GM12878 (cell line): ENCODE data around the gene CRISP2. TPM values are rescaled to one million over a fixed set of nuclear protein-coding genes. Genes with fewer than 3 reads are reported as not detected.

Experiments used
- ATAC-seq: fragments of 200-7000 bp; cut with Tn5 transposase; 3 replicates; pipeline ENCODE4 v1.9.1; 2020; ENCODE audit warnings: mild to moderate bottlenecking, moderate library complexity
- BruUV-seq: library from RNA; stranded (reverse); fragments of 400-500 nt; replicated peaks from 2 replicates; lab custom pipeline; 2021; lab: Mats Ljungman, UMichigan
- CTCF ChIA-PET: fragments of 300-600 bp; sonication (Branson Sonifier 250); formaldehyde crosslinking; extraction: SDS; loops from one replicate; lab custom pipeline; 2021; ENCODE audit warnings: inconsistent platforms; lab: Yijun Ruan, JAX
- POLR2A ChIA-PET: fragments of 350-600 bp; formaldehyde crosslinking; extraction: SDS; loops from one replicate; lab custom pipeline; 2021; ENCODE audit warnings: inconsistent platforms; lab: Charles Lee
- RAD21 ChIA-PET: fragments of 300-600 bp; sonication (Branson Sonifier 250); formaldehyde crosslinking; loops from one replicate; lab custom pipeline; 2023; ENCODE audit warnings: antibody characterized with exemption; ENCODE audit not compliant: unreplicated experiment; lab: Charles Lee
- SMC1A ChIA-PET: fragments of 300-600 bp; sonication (Branson Sonifier 250); formaldehyde crosslinking; loops from one replicate; lab custom pipeline; 2023; ENCODE audit not compliant: unreplicated experiment, uncharacterized antibody; lab: Charles Lee
- DNase-seq: peaks from one replicate; pipeline ENCODE4 v3.0.0-alpha.2; 2011; ENCODE audit warnings: low read depth, low spot score
- FAIRE-seq: peaks from 3 replicates; lab custom pipeline; 2011; peaks lifted over from hg19 to GRCh38; lab: Jason Lieb, UNC
- H2AFZ ChIP-seq: 2 replicates; pipeline ENCODE4 v1.6.0; 2011; ENCODE audit warnings: low read depth, low read length, control low read depth; ENCODE audit not compliant: control insufficient read depth
- H3K27ac ChIP-seq: 2 replicates; pipeline ENCODE4 v1.5.1; 2011; ENCODE audit warnings: control low read depth; ENCODE audit not compliant: control insufficient read depth, insufficient read depth
- H3K27me3 ChIP-seq, 2 experiments: replicated peaks in 1 of 2; 2 replicates each; pipeline versions ENCODE4 v1.6.0 to v1.6.1; 2011; ENCODE audit warnings: low read length in 1 of 2; ENCODE audit not compliant: control insufficient read depth in 2 of 2, insufficient read depth in 2 of 2
- H3K36me3 ChIP-seq, 2 experiments: 2 replicates each; pipeline ENCODE4 v1.5.1; 2011; ENCODE audit warnings: low read length in 1 of 2; ENCODE audit not compliant: control insufficient read depth in 2 of 2, insufficient read depth in 2 of 2
- H3K4me1 ChIP-seq: 2 replicates; pipeline ENCODE4 v1.6.1; 2011; ENCODE audit warnings: mild to moderate bottlenecking, low read length, moderate library complexity, mixed read lengths; ENCODE audit not compliant: control insufficient read depth, insufficient read depth
- H3K4me2 ChIP-seq: 2 replicates; pipeline ENCODE4 v1.6.0; 2011; ENCODE audit warnings: control low read depth; ENCODE audit not compliant: control insufficient read depth, insufficient read depth
- H3K4me3 ChIP-seq: fragments of 200-600 bp; sonication (generic); 2 replicates; pipeline ENCODE4 v1.5.1; 2016
- H3K79me2 ChIP-seq: 2 replicates; pipeline ENCODE4 v1.6.0; 2011; ENCODE audit warnings: low read length; ENCODE audit not compliant: control insufficient read depth, insufficient read depth
- H3K9ac ChIP-seq: 2 replicates; pipeline ENCODE4 v1.8.0; 2011; ENCODE audit warnings: low read length, control low read depth, mixed read lengths; ENCODE audit not compliant: control insufficient read depth, insufficient read depth
- H3K9me3 ChIP-seq: replicated peaks from 3 replicates; pipeline ENCODE4 v1.5.1; 2011; ENCODE audit warnings: mild to moderate bottlenecking, low read length; ENCODE audit not compliant: control insufficient read depth, insufficient read depth
- H4K20me1 ChIP-seq: 2 replicates; pipeline ENCODE4 v1.6.0; 2011; ENCODE audit not compliant: control insufficient read depth, insufficient read depth
- BHLHE40 ChIP-seq, 2 experiments: fragments of 450-650 bp in 1 of 2; IDR thresholded peaks; 2 replicates each; pipeline ENCODE4 v1.6.1; 2011 to 2017; ENCODE audit warnings: low read depth in 2 of 2, borderline replicate concordance in 1 of 2, improper control_type of control experiment in 1 of 2, low read length in 1 of 2, mild to moderate bottlenecking in 1 of 2
- EED ChIP-seq: sonication (generic); IDR thresholded peaks from 2 replicates; pipeline ENCODE4 v1.6.1; 2016; ENCODE audit warnings: antibody characterized with exemption, low read depth
- HDAC6 ChIP-seq: fragments of 200-600 bp; sonication (generic); IDR thresholded peaks from one replicate; pipeline ENCODE4 v1.8.0; 2017; ENCODE audit warnings: antibody characterized with exemption; ENCODE audit not compliant: unreplicated experiment
- HDGF ChIP-seq: fragments of 450-650 bp; IDR thresholded peaks from 2 replicates; pipeline ENCODE4 v1.6.1; 2016; ENCODE audit warnings: antibody characterized with exemption
- MEF2A ChIP-seq: IDR thresholded peaks from 2 replicates; pipeline ENCODE4 v1.6.1; 2011; ENCODE audit warnings: low read depth, mild to moderate bottlenecking, low read length, moderate library complexity; ENCODE audit not compliant: insufficient read depth
- MXI1 ChIP-seq: fragments of 150-350 bp; IDR thresholded peaks from 2 replicates; pipeline ENCODE4 v1.6.1; 2011; ENCODE audit warnings: low read depth, mild to moderate bottlenecking, inconsistent platforms, low read length, improper control_type of control experiment
- MYB ChIP-seq: fragments of 150-350 bp; IDR thresholded peaks from 2 replicates; pipeline ENCODE4 v1.6.1; 2014; ENCODE audit warnings: mild to moderate bottlenecking, low read depth, low read length, borderline replicate concordance
- NKRF ChIP-seq: fragments of 450-650 bp; conservative IDR thresholded peaks from 2 replicates; pipeline ENCODE4 v1.6.1; 2017; ENCODE audit warnings: mild to moderate bottlenecking, moderate library complexity
- PRDM15 ChIP-seq: fragments of 450-650 bp; formaldehyde crosslinking; IDR thresholded peaks from 2 replicates; pipeline ENCODE4 v1.4.0; 2020; ENCODE audit warnings: mild to moderate bottlenecking, moderate library complexity
- RB1 ChIP-seq: fragments of 450-650 bp; formaldehyde crosslinking; IDR thresholded peaks from 2 replicates; pipeline ENCODE4 v1.6.1; 2017; ENCODE audit warnings: mild to moderate bottlenecking, borderline replicate concordance
- RUNX3 ChIP-seq: IDR thresholded peaks from 2 replicates; pipeline ENCODE4 v1.6.1; 2012; ENCODE audit warnings: low read length, inconsistent platforms
- TARDBP ChIP-seq: IDR thresholded peaks from 2 replicates; pipeline ENCODE4 v1.6.1; 2016; ENCODE audit warnings: borderline replicate concordance
- USF2 ChIP-seq: IDR thresholded peaks from 2 replicates; pipeline ENCODE4 v1.6.1; 2011; ENCODE audit warnings: low read depth, low read length, improper control_type of control experiment, borderline replicate concordance
- ZNF384 ChIP-seq: IDR thresholded peaks from 2 replicates; pipeline ENCODE4 v1.6.1; 2012; ENCODE audit warnings: low read depth, mild to moderate bottlenecking, low read length, improper control_type of control experiment, borderline replicate concordance
- ZSCAN29 ChIP-seq: fragments of 450-650 bp; IDR thresholded peaks from 2 replicates; pipeline ENCODE4 v1.6.1; 2017; ENCODE audit warnings: mild to moderate bottlenecking, moderate library complexity
- WGBS: methylation state at CpG from one replicate; pipeline ENCODE4 v1.1.6; 2016; ENCODE audit warnings: low lambda C conversion rate; ENCODE audit not compliant: insufficient replicate concordance, insufficient coverage; ENCODE audit errors: missing lambda C conversion rate; 5-methylcytosine and 5-hydroxymethylcytosine counted together
- in situ Hi-C: fragments of 300-500 bp; cut with MboI; formaldehyde crosslinking; loops from 9 replicates; pipeline ENCODE4 v1.14.3; 2018; ENCODE audit warnings: mixed read lengths
- intact Hi-C: fragments of 100-400 bp; cut with micrococcal nuclease; formaldehyde crosslinking; loops from one replicate; pipeline ENCODE4 v1.14.2; 2022; ENCODE audit not compliant: unreplicated experiment
- polyA plus RNA-seq, 11 experiments: library from polyadenylated mRNA; depleted of rRNA in 4 of 11; unstranded in 6 of 11; stranded (reverse) in 5 of 11; fragments of >200 nt; fragmentation: Nextera tagmentation in 4 of 11; fragmentation: Illumina TruSeq in 1 of 11; extraction: Ambion mirVana in 4 of 11; extraction: Trizol in 1 of 11; gene quantifications; 1 replicate in 1 of 11; 2 replicates in 10 of 11; pipeline versions ENCODE4 v1.2.1 to v1.2.3, GENCODE V29; 2011 to 2016; ENCODE audit warnings: inconsistent platforms in 2 of 11, missing spikeins in 2 of 11, low read depth in 1 of 11
- total RNA-seq, 4 experiments: library from RNA; depleted of rRNA in 3 of 4; stranded (reverse); fragments of >200 nt in 3 of 4; fragmentation: Illumina TruSeq in 1 of 4; extraction: Trizol in 1 of 4; gene quantifications; 2 replicates each; pipeline versions ENCODE4 v1.2.1 to v1.2.3, GENCODE V29; 2013 to 2021

Gene CRISP2
- total and polyA plus RNA-seq, 10 of the 15 experiments (the other 5 are each of a cell fraction or from before 2014, with no cell fraction given): not detected

- TF ChIP-seq PRDM15: no peak
- TF ChIP-seq MYB: no peak
Observed at GRCh38 chr6:49646942-49647341, 66.4 kb downstream of the CRISP2 start (continued).

DNA sequence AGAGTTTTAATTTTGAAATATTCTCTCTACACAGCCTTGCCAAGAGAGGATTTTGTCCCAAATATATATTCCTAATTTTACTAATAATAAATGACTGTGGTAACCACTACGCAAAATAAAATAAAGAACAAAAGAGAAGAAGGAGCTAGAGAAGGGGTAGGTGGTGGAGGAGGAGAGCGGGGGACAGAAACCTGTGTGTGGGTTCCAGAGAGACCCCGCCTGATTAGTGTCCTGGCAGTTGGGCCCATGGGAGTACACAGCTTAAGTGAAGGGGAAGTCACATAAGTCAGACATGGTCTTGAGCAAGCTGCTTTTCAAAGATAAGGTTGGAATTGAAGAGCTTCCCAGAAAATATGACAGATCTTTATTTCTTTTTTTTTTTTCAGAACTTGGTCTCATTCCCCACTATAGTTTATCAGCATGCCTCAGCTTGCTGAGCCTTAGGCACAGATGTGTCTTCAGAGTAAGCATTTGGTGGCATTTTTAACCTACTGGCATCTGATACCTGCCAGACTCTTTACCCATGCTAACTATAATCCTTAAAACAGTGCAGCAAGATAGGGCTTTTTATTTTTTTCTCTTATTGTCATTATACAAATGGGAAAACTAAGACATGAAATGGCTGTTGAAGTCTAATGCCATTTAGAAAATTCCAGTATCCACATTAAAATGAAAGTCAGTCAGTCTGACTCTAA lies 67.1 kb downstream of the CRISP2 start:
- H3K9ac ChIP-seq: no peak overlapping the region
- SMC1A ChIA-PET: no interaction called here
- in situ Hi-C loops: no loop called here
- TF ChIP-seq MEF2A (no peak), HDGF (no peak), TARDBP (no peak), NKRF (no peak), ZSCAN29 (no peak), RB1 (no peak), RUNX3 (no peak), USF2 (no peak), ZNF384 (no peak), HDAC6 (no peak), MXI1 (no peak), BHLHE40 (IDR thresholded peaks at IDR 0.05; ENCODE audit: borderline replicate concordance in 1 of 2, low read depth in 2 of 2, low read length in 1 of 2) (no peak), EED (no peak)

More for the DNA sequence above, 67.1 kb downstream of the CRISP2 start:
- FAIRE-seq: no peak
- H3K4me3 ChIP-seq: no peak overlapping the region
- no TSS peak for BruUV-seq
- no peak for ATAC-seq
- ChIA-PET RAD21 (no interaction called here), POLR2A (no interaction called here), CTCF (no interaction called here)
- H3K27ac ChIP-seq: no peak overlapping the region
- H3K9me3 ChIP-seq: no peaks in the 10 kb centered on the region
- H3K4me2 ChIP-seq: no peak overlapping the region
- DNase-seq: no peak
- H3K4me1 ChIP-seq: no peaks in the 10 kb centered on the region
- H3K36me3 ChIP-seq: no peaks in the 10 kb centered on the region
- no peaks in the 10 kb centered on the region for H4K20me1 ChIP-seq
- no peak overlapping the region for H2AFZ ChIP-seq
- H3K79me2 ChIP-seq: no peaks in the 10 kb centered on the region
- no peaks in the 10 kb centered on the region for H3K27me3 ChIP-seq
- intact Hi-C loops: no loop called here
- WGBS: 19% methylated on average over 3 of the region's 3 CpGs
